Measurements from ENCODE around the gene BCO1. TPM values are rescaled to one million over a fixed set of nuclear protein-coding genes. Genes with fewer than 3 reads are reported as not detected.

BCO1 gene
- total RNA-seq, 1 donor from 2014 or later: not detected

GRCh38 chr16:81253141-81253540 is 14.7 kb downstream of the BCO1 start:
- no peak for DNase-seq (ENCODE audit: low spot score)
- no peaks in the 10 kb centered on the region for H3K4me1 Mint-ChIP-seq (ENCODE audit: unreplicated experiment)
- no peak overlapping the region for H3K4me3 Mint-ChIP-seq (ENCODE audit: unreplicated experiment)
- no peaks in the 10 kb centered on the region for H3K9me3 Mint-ChIP-seq (ENCODE audit: unreplicated experiment)
- TF ChIP-seq CTCF (IDR thresholded peaks at IDR 0.05; ENCODE audit: unreplicated experiment): no peak
- no peak overlapping the region for H3K27ac Mint-ChIP-seq (ENCODE audit: unreplicated experiment)
- H3K36me3 Mint-ChIP-seq (ENCODE audit: low read depth, unreplicated experiment): no peaks in the 10 kb centered on the region
- no peaks in the 10 kb centered on the region for H3K27me3 Mint-ChIP-seq (ENCODE audit: unreplicated experiment)

GRCh38 chr16:81254922-81255526 is 16.5 kb downstream of the BCO1 start:
- Mint-ChIP-seq H3K36me3 (ENCODE audit: low read depth, unreplicated experiment) (no peaks in the 10 kb centered on the region), H3K4me1 (ENCODE audit: unreplicated experiment) (no peaks in the 10 kb centered on the region), H3K4me3 (ENCODE audit: unreplicated experiment) (no peak overlapping the region), H3K9me3 (ENCODE audit: unreplicated experiment) (no peaks in the 10 kb centered on the region), H3K27me3 (ENCODE audit: unreplicated experiment) (no peaks in the 10 kb centered on the region), H3K27ac (ENCODE audit: unreplicated experiment) (no peak overlapping the region)
- no peak for TF ChIP-seq CTCF (IDR thresholded peaks at IDR 0.05; ENCODE audit: unreplicated experiment)
- DNase-seq (ENCODE audit: low spot score): no peak

GRCh38 chr16:81259916-81260315 is 21.4 kb downstream of the BCO1 start:
- no peak for TF ChIP-seq CTCF (IDR thresholded peaks at IDR 0.05; ENCODE audit: unreplicated experiment)
- Mint-ChIP-seq H3K27ac (ENCODE audit: unreplicated experiment) (no peak overlapping the region), H3K27me3 (ENCODE audit: unreplicated experiment) (no peaks in the 10 kb centered on the region), H3K9me3 (ENCODE audit: unreplicated experiment) (no peaks in the 10 kb centered on the region), H3K4me1 (ENCODE audit: unreplicated experiment) (no peaks in the 10 kb centered on the region), H3K4me3 (ENCODE audit: unreplicated experiment) (no peak overlapping the region), H3K36me3 (ENCODE audit: low read depth, unreplicated experiment) (no peaks in the 10 kb centered on the region)
- no peak for DNase-seq (ENCODE audit: low spot score)

GRCh38 chr16:81261049-81261648 is 22.7 kb downstream of the BCO1 start:
- no peak overlapping the region for H3K4me3 Mint-ChIP-seq (ENCODE audit: unreplicated experiment)
- no peaks in the 10 kb centered on the region for H3K9me3 Mint-ChIP-seq (ENCODE audit: unreplicated experiment)
- H3K27me3 Mint-ChIP-seq (ENCODE audit: unreplicated experiment): no peaks in the 10 kb centered on the region
- H3K4me1 Mint-ChIP-seq (ENCODE audit: unreplicated experiment): no peaks in the 10 kb centered on the region
- TF ChIP-seq CTCF (IDR thresholded peaks at IDR 0.05; ENCODE audit: unreplicated experiment): peak; percentile 60
- no peak overlapping the region for H3K27ac Mint-ChIP-seq (ENCODE audit: unreplicated experiment)
- peak; percentile 26 for DNase-seq (ENCODE audit: low spot score)
- no peaks in the 10 kb centered on the region for H3K36me3 Mint-ChIP-seq (ENCODE audit: low read depth, unreplicated experiment)

- Mint-ChIP-seq H3K4me1 (ENCODE audit: unreplicated experiment) (no peaks in the 10 kb centered on the region), H3K27ac (ENCODE audit: unreplicated experiment) (no peak overlapping the region), H3K9me3 (ENCODE audit: unreplicated experiment) (no peaks in the 10 kb centered on the region), H3K36me3 (ENCODE audit: low read depth, unreplicated experiment) (no peaks in the 10 kb centered on the region), H3K4me3 (ENCODE audit: unreplicated experiment) (no peak overlapping the region), H3K27me3 (ENCODE audit: unreplicated experiment) (no peaks in the 10 kb centered on the region)
- no peak for DNase-seq (ENCODE audit: low spot score)
- TF ChIP-seq CTCF (IDR thresholded peaks at IDR 0.05; ENCODE audit: unreplicated experiment): no peak
These were observed 25.2 kb downstream of the BCO1 start for GRCh38 chr16:81263470-81264220.

Measured in endothelial cell (in vitro differentiated cells).